Karpas-422 (cell line): ENCODE measurements around the gene ELMO3. TPM values are rescaled to one million over a fixed set of nuclear protein-coding genes. Genes with fewer than 3 reads are reported as not detected.

Source experiments
- DNase-seq: peaks from one replicate; pipeline ENCODE4 v3.0.0-alpha.2; 2015
- H2AFZ ChIP-seq: fragments of 200-600 bp; sonication (generic); 2 replicates; pipeline ENCODE4 v1.6.1; 2014; ENCODE audit warnings: antibody characterized with exemption, low read length, mixed read lengths
- H3K27ac ChIP-seq: fragments of 200-600 bp; sonication (generic); 2 replicates; pipeline ENCODE4 v1.5.1; 2014; ENCODE audit warnings: mild to moderate bottlenecking, low read length, moderate library complexity
- H3K27me3 ChIP-seq: fragments of 200-600 bp; sonication (generic); 2 replicates; pipeline ENCODE4 v1.6.1; 2014; ENCODE audit warnings: low read length, mixed read lengths
- H3K36me3 ChIP-seq: fragments of 200-600 bp; sonication (generic); 2 replicates; pipeline ENCODE4 v1.6.1; 2014; ENCODE audit warnings: low read length, mixed read lengths; ENCODE audit not compliant: insufficient read depth
- H3K4me1 ChIP-seq: fragments of 200-600 bp; sonication (generic); 2 replicates; pipeline ENCODE4 v1.6.1; 2014; ENCODE audit warnings: mild to moderate bottlenecking, low read length, mixed read lengths
- H3K4me2 ChIP-seq: fragments of 200-600 bp; sonication (generic); 2 replicates; pipeline ENCODE4 v1.6.1; 2014; ENCODE audit warnings: low read length, low read depth, mild to moderate bottlenecking; ENCODE audit not compliant: poor library complexity, severe bottlenecking
- H3K4me3 ChIP-seq: fragments of 200-600 bp; sonication (generic); 2 replicates; pipeline ENCODE4 v1.5.1; 2014; ENCODE audit warnings: mild to moderate bottlenecking, antibody characterized with exemption, low read length, mixed read lengths
- H3K79me2 ChIP-seq: fragments of 200-600 bp; sonication (generic); 2 replicates; pipeline ENCODE4 v1.6.1; 2014; ENCODE audit warnings: mild to moderate bottlenecking, low read length, mixed read lengths
- H3K9ac ChIP-seq: fragments of 200-600 bp; sonication (generic); 2 replicates; pipeline ENCODE4 v1.6.0; 2014; ENCODE audit warnings: low read length
- H3K9me2 ChIP-seq: fragments of 200-600 bp; sonication (generic), shearing (Covaris generic); replicated peaks from 2 replicates; pipeline ENCODE4 v1.6.0; 2014; ENCODE audit warnings: mild to moderate bottlenecking, low read length, moderate library complexity; ENCODE audit not compliant: insufficient read depth
- H3K9me3 ChIP-seq: fragments of 300-700, 200-600 bp; sonication (generic); 2 replicates; pipeline ENCODE4 v1.6.1; 2014; ENCODE audit warnings: low read length, mixed read lengths
- H4K20me1 ChIP-seq: fragments of 200-600 bp; sonication (generic); 2 replicates; pipeline ENCODE4 v1.6.1; 2014; ENCODE audit warnings: mild to moderate bottlenecking, antibody characterized with exemption, low read length, low read depth; ENCODE audit not compliant: insufficient read depth
- total RNA-seq: library from RNA; depleted of rRNA; stranded (reverse); fragments of >200 nt; shearing (Covaris generic); gene quantifications from 2 replicates; pipeline ENCODE4 v1.2.3, GENCODE V29; 2014; ENCODE audit warnings: low replicate concordance

The ELMO3 gene
- total RNA-seq, 1 experiment from 2014 or later, result 0.82 TPM

DNA sequence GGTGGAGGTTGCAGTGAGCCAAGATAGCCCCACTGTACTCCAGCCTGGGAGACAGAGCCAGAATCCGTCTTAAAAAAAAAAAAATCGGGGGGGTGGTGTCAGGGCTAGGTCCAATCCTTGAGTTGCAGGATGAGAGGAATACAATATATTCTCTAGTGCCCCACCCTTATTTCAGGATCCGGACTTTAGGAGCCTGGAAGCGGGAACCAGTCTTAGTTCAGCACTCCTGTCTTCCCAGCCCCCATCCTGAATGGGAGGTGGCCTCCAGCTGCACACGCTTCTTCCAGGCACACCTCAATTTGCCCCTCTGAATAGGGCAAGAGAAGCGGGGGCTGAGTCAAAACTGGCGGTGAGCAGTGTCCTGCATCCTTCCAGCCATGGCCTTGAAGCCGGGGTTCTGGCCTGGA is 46.7 kb downstream of the ELMO3 start:
- Histone ChIP-seq H3K4me2 (peak overlapping the region; percentile 95), H3K9me2 (no peaks in the 10 kb centered on the region), H3K4me1 (peaks cover 64% of the 10 kb centered on the region), H2AFZ (peak overlapping the region; percentile 47; the same call in 1 of the 2 replicates), H3K27ac (peak overlapping the region; percentile 83), H3K27me3 (no peaks in the 10 kb centered on the region), H4K20me1 (peaks cover 11% of the 10 kb centered on the region; the same call in 1 of the 2 replicates), H3K9me3 (no peaks in the 10 kb centered on the region), H3K36me3 (no peaks in the 10 kb centered on the region), H3K9ac (peak overlapping the region; percentile 79), H3K4me3 (peak overlapping the region; percentile 88), H3K79me2 (peaks cover 30% of the 10 kb centered on the region)
- DNase-seq, result no peak

DNA sequence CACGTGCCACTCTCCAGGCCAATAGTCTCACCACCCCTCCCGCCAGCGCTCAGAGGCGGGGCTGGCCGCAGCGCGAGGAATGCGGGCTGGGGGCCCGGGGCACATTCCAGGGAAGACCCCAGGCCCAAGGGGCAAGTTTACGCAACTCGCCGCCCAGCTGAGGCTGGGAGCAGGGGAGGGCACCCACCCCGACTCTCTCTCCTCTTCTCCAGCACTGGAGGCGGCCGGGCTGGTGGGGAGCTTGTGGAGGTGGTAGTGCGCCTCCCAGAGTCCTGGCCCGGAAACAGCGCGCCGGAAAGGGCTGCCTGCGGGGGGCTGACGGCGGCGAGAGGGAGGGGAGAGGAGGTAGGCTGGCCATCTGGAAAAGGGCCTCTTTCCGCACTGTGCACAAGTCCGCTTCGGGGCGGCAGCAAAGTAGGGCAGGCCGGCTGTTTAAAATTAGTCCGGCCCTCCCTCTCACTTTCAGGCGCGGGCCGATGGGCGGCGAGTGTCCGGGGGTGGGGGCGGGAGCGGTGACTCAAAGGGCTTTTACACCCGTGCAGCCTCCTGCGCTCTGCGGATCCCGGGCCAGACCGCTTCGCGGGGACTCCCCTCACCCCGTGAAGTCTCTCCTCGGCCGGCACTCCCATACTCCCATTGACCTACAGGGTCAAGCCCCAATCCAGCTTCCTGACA is 47.3 kb downstream of the ELMO3 start:
- peaks cover 66% of the 10 kb centered on the region for H3K4me1 ChIP-seq
- peaks cover 30% of the 10 kb centered on the region for H3K79me2 ChIP-seq
- peak; percentile 89 for DNase-seq
- H3K9ac ChIP-seq, result peak overlapping the region; percentile 79
- peak overlapping the region; percentile 83 for H3K27ac ChIP-seq
- H3K4me3 ChIP-seq, result peak overlapping the region; percentile 88
- H4K20me1 ChIP-seq, result peaks cover 11% of the 10 kb centered on the region; the same call in 1 of the 2 replicates
- peak overlapping the region; percentile 95 for H3K4me2 ChIP-seq
- no peaks in the 10 kb centered on the region for H3K36me3 ChIP-seq
- H2AFZ ChIP-seq, result peak overlapping the region; percentile 47; the same call in 1 of the 2 replicates
- H3K27me3 ChIP-seq, result no peaks in the 10 kb centered on the region
- no peaks in the 10 kb centered on the region for H3K9me3 ChIP-seq
- no peaks in the 10 kb centered on the region for H3K9me2 ChIP-seq

DNA sequence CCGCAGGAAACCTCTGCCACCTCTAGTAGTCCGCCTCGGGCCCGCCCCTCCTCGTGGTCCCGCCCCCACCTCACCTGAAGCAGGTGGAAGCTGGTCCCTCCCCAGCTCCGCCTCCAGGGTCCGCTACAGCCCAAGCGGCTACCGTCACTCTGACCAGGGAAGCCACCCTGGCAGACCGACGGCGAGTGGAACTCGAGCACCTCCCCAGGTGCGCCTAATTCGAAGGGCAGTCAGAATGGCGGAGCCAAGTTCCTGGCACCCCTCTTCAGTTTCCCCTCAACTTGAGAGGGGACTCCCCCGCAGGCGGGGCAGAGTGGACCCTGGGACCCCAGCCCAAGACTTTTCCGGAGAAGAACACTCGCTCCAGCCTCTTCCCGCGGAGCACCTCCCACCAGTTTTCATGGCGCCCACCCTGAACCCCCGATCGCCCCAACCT is 47.8 kb downstream of the ELMO3 start:
- Histone ChIP-seq H3K27ac (peak overlapping the region; percentile 83; the same call in 1 of the 2 replicates), H3K9me2 (no peaks in the 10 kb centered on the region), H2AFZ (peak overlapping the region; percentile 47; the same call in 1 of the 2 replicates), H3K27me3 (no peaks in the 10 kb centered on the region), H3K9me3 (no peaks in the 10 kb centered on the region), H3K9ac (peak overlapping the region; percentile 79), H3K4me3 (peak overlapping the region; percentile 88), H3K4me1 (peaks cover 61% of the 10 kb centered on the region), H4K20me1 (peaks cover 11% of the 10 kb centered on the region; the same call in 1 of the 2 replicates), H3K36me3 (no peaks in the 10 kb centered on the region), H3K4me2 (peak overlapping the region; percentile 95), H3K79me2 (peaks cover 27% of the 10 kb centered on the region)
- no peak for DNase-seq

DNA sequence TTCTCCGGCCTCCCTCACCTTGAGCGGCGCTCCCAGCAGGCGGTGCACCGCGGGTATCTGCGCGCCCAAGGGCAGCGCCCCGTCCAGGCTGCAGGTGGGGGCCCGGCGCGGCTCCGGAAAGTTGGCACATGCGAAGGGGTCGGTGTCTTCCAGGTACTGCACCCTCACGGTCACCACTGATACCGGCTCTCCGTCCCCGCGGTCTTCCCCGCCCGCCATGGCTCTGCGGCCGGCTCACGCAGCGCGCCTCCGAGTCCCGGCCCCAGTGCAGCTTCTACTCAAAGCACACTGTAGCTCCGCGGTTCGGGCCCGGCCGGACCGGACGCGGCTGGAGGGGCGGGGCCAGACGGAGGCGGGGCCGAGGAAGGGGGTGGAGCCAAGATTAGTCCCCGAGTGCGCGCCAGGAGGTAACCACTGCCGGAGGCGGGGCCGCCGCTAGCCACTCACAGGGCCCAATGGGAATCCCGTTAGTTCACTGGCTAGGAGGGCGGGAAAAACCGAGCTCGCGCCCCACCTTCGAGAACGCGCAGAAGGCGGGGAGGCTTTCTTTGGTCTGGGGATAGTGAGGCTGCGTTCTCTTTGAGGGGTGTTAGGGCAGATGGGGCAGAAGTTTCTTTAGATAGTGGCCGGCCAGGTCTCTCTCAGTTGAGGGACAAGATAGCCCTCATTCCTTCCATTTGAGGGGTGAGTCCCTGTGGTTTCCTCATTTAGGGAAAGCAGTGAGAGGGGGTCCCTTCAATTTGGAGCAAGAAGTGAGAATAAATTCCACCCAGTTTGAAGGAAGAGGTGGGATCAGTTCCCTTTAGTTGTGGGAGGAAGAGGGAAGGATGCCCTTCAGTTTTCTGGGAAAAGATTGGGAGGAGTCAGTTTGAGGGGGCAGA is 48.5 kb downstream of the ELMO3 start, which contains the start of gene FHOD1:
FHOD1 (minus strand) TSS at position 290 of the 881 bp plus-strand sequence; CDS start at position 219, 71 bp downstream.
- peaks cover 60% of the 10 kb centered on the region for H3K4me1 ChIP-seq
- no peaks in the 10 kb centered on the region for H3K36me3 ChIP-seq
- no peaks in the 10 kb centered on the region for H3K27me3 ChIP-seq
- peak within 1 kb of the TSS; percentile 95 for H3K4me2 ChIP-seq
- H3K9me3 ChIP-seq, result no peaks in the 10 kb centered on the region
- H3K9me2 ChIP-seq, result no peaks in the 10 kb centered on the region
- DNase-seq, result peak; percentile 98
- peak within 1 kb of the TSS; percentile 93 for H2AFZ ChIP-seq
- H3K9ac ChIP-seq, result peak within 1 kb of the TSS; percentile 90
- peaks cover 22% of the 10 kb centered on the region for H3K79me2 ChIP-seq
- H3K4me3 ChIP-seq, result peak within 1 kb of the TSS; percentile 88
- peak within 1 kb of the TSS; percentile 83 for H3K27ac ChIP-seq
- peaks cover 11% of the 10 kb centered on the region; the same call in 1 of the 2 replicates for H4K20me1 ChIP-seq

DNA sequence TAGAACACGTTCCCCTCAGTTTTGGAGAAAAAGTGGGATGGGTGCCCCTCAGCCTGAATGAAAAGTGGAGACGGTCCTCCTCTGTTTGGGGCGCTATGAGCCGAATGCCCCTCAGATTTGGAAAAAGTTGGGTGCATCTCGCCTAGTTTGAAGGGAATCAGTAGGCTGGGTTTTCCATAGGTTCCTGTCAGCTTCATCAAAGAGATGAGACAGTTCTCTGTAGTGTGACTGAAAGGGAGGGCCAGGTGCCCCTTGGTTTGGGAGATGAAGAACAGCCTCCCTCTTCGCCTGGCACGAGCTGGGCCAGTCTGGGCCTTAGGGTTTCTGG is 49.1 kb downstream of the ELMO3 start:
- DNase-seq, result no peak
- H3K27me3 ChIP-seq, result no peaks in the 10 kb centered on the region
- peak overlapping the region; percentile 61 for H3K27ac ChIP-seq
- no peaks in the 10 kb centered on the region for H3K9me3 ChIP-seq
- no peaks in the 10 kb centered on the region for H3K36me3 ChIP-seq
- peaks cover 20% of the 10 kb centered on the region for H3K79me2 ChIP-seq
- H3K9me2 ChIP-seq, result no peaks in the 10 kb centered on the region
- peaks cover 60% of the 10 kb centered on the region for H3K4me1 ChIP-seq
- H3K4me2 ChIP-seq, result peak overlapping the region; percentile 95
- H3K9ac ChIP-seq, result peak overlapping the region; percentile 90
- H3K4me3 ChIP-seq, result peak overlapping the region; percentile 88
- peaks cover 11% of the 10 kb centered on the region; the same call in 1 of the 2 replicates for H4K20me1 ChIP-seq
- 0 out of 2 replicates have a peak overlapping the region, but pooled peaks have one; percentile 93 for H2AFZ ChIP-seq

DNA sequence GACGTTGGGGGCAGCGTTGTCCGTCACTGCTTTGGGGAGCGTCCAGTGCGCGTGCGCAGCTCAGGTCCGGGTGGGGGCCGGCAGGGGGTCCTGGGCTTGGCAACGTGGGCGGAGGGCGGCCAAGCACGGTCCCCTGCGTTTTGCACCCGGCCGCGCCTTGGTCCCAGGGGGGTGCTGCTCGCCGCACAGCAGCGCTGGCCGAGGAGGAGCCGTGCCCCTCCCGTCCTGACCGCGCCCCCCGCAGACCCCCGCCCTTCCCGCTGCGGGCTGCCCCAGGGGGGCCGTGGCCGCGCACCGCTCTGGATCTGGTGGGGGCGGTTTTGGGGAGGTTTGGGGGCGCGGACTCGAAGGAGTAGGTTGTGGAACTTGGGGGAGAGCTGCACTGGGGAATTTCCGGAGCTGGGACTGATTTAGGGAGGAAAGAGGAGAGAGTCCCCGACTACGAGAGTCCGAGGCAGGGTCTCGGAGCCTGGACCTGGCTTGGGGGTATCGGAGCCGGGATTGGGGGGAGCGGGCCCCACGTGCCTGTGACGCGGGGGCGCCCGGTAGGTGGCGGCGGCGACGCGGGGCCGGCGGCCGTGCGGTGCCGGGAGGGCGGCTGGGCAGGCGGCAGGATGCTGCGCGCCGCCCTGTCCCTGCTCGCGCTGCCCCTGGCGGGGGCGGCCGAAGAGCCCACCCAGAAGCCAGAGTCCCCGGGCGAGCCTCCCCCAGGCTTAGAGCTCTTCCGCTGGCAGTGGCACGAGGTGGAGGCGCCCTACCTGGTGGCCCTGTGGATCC is 49.7 kb downstream of the ELMO3 start, which contains the start of gene SLC9A5:
SLC9A5 (plus strand) TSS at position 579 of the 777 bp plus-strand sequence; CDS start at position 615, 36 bp downstream.
- Histone ChIP-seq H3K4me2 (peak within 1 kb of the TSS; percentile 95), H3K4me1 (peaks cover 57% of the 10 kb centered on the region), H3K9me3 (no peaks in the 10 kb centered on the region), H3K79me2 (peaks cover 18% of the 10 kb centered on the region), H4K20me1 (peaks cover 10% of the 10 kb centered on the region; the same call in 1 of the 2 replicates), H3K9ac (peak within 1 kb of the TSS; percentile 90), H3K9me2 (no peaks in the 10 kb centered on the region), H3K36me3 (no peaks in the 10 kb centered on the region), H3K27me3 (no peaks in the 10 kb centered on the region), H3K27ac (peak within 1 kb of the TSS; percentile 61), H2AFZ (peak within 1 kb of the TSS; percentile 93), H3K4me3 (peak within 1 kb of the TSS; percentile 88)
- DNase-seq, result peak; percentile 76

DNA sequence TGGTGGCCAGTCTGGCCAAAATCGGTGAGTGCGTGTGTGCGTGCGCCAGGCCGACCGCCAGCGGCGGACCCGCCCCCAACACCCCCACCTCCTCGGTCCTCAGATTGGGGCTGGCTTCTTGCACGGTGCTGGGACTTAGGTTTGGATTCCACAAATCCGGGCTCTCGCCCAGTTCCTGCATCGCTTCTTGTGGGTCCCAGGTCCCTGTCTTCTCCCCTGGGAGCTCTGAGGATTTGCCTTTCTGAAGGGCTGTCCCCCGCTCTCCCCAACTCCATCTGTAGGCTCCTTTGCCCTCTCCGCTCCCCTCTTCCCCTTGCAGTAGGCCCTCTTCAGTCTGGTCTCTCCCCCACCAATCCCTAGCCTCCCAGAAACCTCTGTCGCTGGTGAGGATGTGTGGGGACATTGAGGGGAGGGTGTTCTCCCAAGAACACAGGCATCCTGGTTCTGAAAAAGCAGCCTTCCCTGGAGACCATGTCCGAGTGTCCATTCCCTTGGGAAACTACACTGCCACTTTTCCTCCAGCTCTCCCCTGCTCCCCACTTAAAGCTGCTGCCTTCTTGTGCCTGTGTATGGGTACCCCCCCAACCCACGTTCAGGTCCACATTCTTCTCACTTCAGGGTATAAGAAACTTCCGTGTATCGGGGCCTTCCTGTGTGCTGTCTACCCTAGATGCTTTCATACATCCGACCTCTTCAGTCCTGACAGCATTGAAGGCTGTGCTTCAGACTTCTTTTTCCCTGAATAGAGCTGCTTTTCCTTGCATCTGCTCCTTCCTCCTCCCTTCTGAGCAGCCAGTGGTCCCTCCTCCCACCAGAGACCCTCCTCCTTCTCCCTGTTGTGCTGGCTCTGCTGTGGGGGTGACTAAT is 50.5 kb downstream of the ELMO3 start:
- no peaks in the 10 kb centered on the region for H3K9me2 ChIP-seq
- peak overlapping the region; percentile 93; the same call in 1 of the 2 replicates for H2AFZ ChIP-seq
- peak overlapping the region; percentile 90 for H3K9ac ChIP-seq
- H3K9me3 ChIP-seq, result no peaks in the 10 kb centered on the region
- H3K36me3 ChIP-seq, result no peaks in the 10 kb centered on the region
- no peaks in the 10 kb centered on the region for H3K27me3 ChIP-seq
- peak overlapping the region; percentile 61 for H3K27ac ChIP-seq
- DNase-seq, result peak; percentile 81
- peaks cover 49% of the 10 kb centered on the region for H3K4me1 ChIP-seq
- peaks cover 13% of the 10 kb centered on the region; the same call in 1 of the 2 replicates for H3K79me2 ChIP-seq
- peak overlapping the region; percentile 88 for H3K4me3 ChIP-seq
- H4K20me1 ChIP-seq, result 0 out of 2 replicates have a peak, but pooled peaks cover 5% of the 10 kb centered on the region
- H3K4me2 ChIP-seq, result peak overlapping the region; percentile 95
